Ovary (tissue), 3 donors: ENCODE data around the gene RHO.
"Not testable (repeated sequence)": the region's sequence is repeated elsewhere in the genome, so short reads cannot be mapped to it uniquely, and the experiment has no call there.

Experiments used
- EP300 ChIP-seq: sonication (generic); formaldehyde crosslinking; IDR thresholded peaks from one replicate; pipeline ENCODE4 v1.6.1; 2017; ENCODE audit warnings: antibody characterized with exemption
- POLR2A ChIP-seq: fragments of 450-650 bp; IDR thresholded peaks from one replicate; pipeline ENCODE4 v1.6.1; 2017; ENCODE audit warnings: antibody characterized with exemption, mild to moderate bottlenecking, moderate library complexity
- TF ChIP-seq, protein P1 (sequence below), 3 donors: fragments of 450-650 bp in 2 of 3; fragments of 200-600 bp in 1 of 3; IDR thresholded peaks; one replicate each; pipeline versions ENCODE4 v1.5.1 to v1.8.0; 2016 to 2022; ENCODE audit warnings: antibody characterized with exemption in 3 of 3, mild to moderate bottlenecking in 1 of 3
- donor health status: DM: no; HTN: no; CAD: no.

DNA sequence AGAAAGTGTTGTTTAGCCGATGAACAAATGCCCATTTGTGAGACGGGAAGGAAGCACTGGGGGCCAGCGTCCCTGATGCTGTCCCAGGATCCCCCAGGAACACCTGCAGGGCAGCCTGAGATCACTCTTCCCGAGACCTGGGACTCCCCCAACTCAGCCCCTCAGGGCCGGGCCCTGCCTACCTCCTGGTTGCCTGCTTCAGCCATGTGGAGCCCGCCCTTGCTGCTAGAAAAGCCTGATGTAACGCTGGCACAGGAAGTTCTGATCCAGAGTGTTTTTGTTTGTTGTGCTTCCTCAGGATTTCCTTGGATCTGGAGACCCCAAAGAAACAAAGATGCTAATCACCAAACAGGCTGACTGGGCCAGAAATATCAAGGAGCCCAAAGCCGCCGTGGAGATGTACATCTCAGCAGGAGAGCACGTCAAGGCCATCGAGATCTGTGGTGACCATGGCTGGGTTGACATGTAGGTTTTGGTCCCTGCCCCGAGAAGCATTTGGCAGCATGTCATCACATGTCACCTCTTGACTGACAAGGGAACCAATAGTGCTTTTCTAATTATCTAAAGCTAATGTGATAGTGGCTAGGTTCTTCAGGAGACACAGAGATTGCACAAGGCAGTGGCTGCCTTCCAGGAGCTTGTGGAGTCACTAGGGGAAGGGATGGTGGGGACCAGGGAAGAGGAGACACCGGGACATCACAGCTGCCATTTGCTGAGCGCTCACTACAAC, 28.7 kb upstream of the RHO start:
- not testable (repeated sequence) for TF ChIP-seq EP300, POLR2A
- TF ChIP-seq, protein P1, sequence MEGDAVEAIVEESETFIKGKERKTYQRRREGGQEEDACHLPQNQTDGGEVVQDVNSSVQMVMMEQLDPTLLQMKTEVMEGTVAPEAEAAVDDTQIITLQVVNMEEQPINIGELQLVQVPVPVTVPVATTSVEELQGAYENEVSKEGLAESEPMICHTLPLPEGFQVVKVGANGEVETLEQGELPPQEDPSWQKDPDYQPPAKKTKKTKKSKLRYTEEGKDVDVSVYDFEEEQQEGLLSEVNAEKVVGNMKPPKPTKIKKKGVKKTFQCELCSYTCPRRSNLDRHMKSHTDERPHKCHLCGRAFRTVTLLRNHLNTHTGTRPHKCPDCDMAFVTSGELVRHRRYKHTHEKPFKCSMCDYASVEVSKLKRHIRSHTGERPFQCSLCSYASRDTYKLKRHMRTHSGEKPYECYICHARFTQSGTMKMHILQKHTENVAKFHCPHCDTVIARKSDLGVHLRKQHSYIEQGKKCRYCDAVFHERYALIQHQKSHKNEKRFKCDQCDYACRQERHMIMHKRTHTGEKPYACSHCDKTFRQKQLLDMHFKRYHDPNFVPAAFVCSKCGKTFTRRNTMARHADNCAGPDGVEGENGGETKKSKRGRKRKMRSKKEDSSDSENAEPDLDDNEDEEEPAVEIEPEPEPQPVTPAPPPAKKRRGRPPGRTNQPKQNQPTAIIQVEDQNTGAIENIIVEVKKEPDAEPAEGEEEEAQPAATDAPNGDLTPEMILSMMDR (IDR thresholded peaks at IDR 0.05) = not testable (repeated sequence)
